ENCODE measurements around the gene CHN1. TPM values are rescaled to one million over a fixed set of nuclear protein-coding genes. Genes with fewer than 3 reads are reported as not detected.
A peak's percentile ranks its signal among the peaks of the same experiment; 100 is the strongest.

Gene CHN1
- total and polyA plus RNA-seq, 2 of the 8 experiments (the other 6 are each of a cell fraction or from before 2014, with no cell fraction given) = 54.0 to 65.7 TPM

GRCh38 chr2:174859563-174860169 is 145.5 kb downstream of the CHN1 start:
- POLR2A ChIA-PET (ENCODE audit: partially characterized antibody) = interaction anchor here (0.6 to 1.3 kb wide), 3 partner anchors 9 to 67 kb away, joined by 3 read pairs; no protein-coding TSS in a partner anchor
- no peak overlapping the region for H3K56ac ChIP-seq (replicated peaks; ENCODE audit: insufficient read length, low read depth, low read length)

More at GRCh38 chr2:174859563-174860169, 145.5 kb downstream of the CHN1 start:
- no peak overlapping the region for H2BK120ac ChIP-seq (replicated peaks; ENCODE audit: low read depth, low read length)
- H4K91ac ChIP-seq (replicated peaks; ENCODE audit: insufficient read length, low read length) = no peak overlapping the region
- no peak overlapping the region for H3K14ac ChIP-seq (ENCODE audit: insufficient read length)
- H3K23me2 ChIP-seq (ENCODE audit: low read depth, low read length) = no peaks in the 10 kb centered on the region
- FAIRE-seq = peak; percentile 78
- no peak overlapping the region for H2BK5ac ChIP-seq (ENCODE audit: low read depth, low read length)
- no peak for DNase-seq (ENCODE audit: low read depth in 1 of 2, low spot score in 2 of 2)
- no peak overlapping the region for H3K4me3 ChIP-seq (ENCODE audit: extremely low read depth in 1 of 4, insufficient read depth in 2 of 4, low read depth in 3 of 4, low read length in 4 of 4)
- no peaks in the 10 kb centered on the region for H3K27me3 ChIP-seq (replicated peaks in 1 of 4; ENCODE audit: control insufficient read depth in 3 of 4, extremely low read depth in 1 of 4, insufficient read depth in 3 of 4, low read length in 3 of 4)
- H3K18ac ChIP-seq (ENCODE audit: extremely low read depth, low read length) = no peak overlapping the region
- no peak overlapping the region for H3K23ac ChIP-seq (ENCODE audit: insufficient read length)
- H2BK20ac ChIP-seq (ENCODE audit: low read length) = no peak overlapping the region
- H2AK5ac ChIP-seq (ENCODE audit: low read depth, low read length) = no peak overlapping the region
- no peaks in the 10 kb centered on the region for H3K9me3 ChIP-seq (ENCODE audit: insufficient read depth in 2 of 2, low read depth in 1 of 2, low read length in 1 of 2)
- H2AFZ ChIP-seq (ENCODE audit: low read length) = no peak overlapping the region
- no peak overlapping the region for H2BK15ac ChIP-seq (ENCODE audit: low read length)
- no peak overlapping the region for H3K4ac ChIP-seq (replicated peaks; ENCODE audit: insufficient read length, low read depth, low read length)
- H3K79me2 ChIP-seq (ENCODE audit: control insufficient read depth in 1 of 2, insufficient read depth in 2 of 2, low read length in 2 of 2) = peaks cover 0 to 13% of the 10 kb centered on the region in 2 experiments; a peak in 2 of 4 replicates
- TF ChIP-seq MAFK (IDR thresholded peaks at IDR 0.05; ENCODE audit: low read depth, low read length) = no peak
- TF ChIP-seq TEAD4 (IDR thresholded peaks at IDR 0.05; ENCODE audit: low read depth, low read length) = no peak
- no peak for TF ChIP-seq E2F6 (IDR thresholded peaks at IDR 0.05)
- no peak for TF ChIP-seq TAF1 (IDR thresholded peaks at IDR 0.05; ENCODE audit: low read depth, low read length)
- TF ChIP-seq CBX8 (IDR thresholded peaks at IDR 0.05; ENCODE audit: borderline replicate concordance, low read depth, low read length) = no peak
- CTCF ChIA-PET (ENCODE audit: partially characterized antibody) = interaction anchor here (0.9 to 1.1 kb wide), 3 partner anchors 12 to 161 kb away, joined by 3 to 4 read pairs (median 3); no protein-coding TSS in a partner anchor
- H3K9ac ChIP-seq (replicated peaks in 1 of 4; ENCODE audit: extremely low read depth in 1 of 4, low read depth in 3 of 4, low read length in 3 of 4) = no peak overlapping the region
- no peak overlapping the region for H4K8ac ChIP-seq (ENCODE audit: extremely low read depth, insufficient read depth, low read length)
- H4K5ac ChIP-seq (ENCODE audit: insufficient read length, low read depth, low read length) = no peak overlapping the region
- H4K20me1 ChIP-seq (replicated peaks in 1 of 2; ENCODE audit: control insufficient read depth in 1 of 2, insufficient read depth in 2 of 2, low read length in 2 of 2) = no peaks in the 10 kb centered on the region
- peaks cover 0 to 5% (median 0%) of the 10 kb centered on the region in 4 experiments; a peak in 1 of 7 replicates for H3K4me1 ChIP-seq (replicated peaks in 1 of 4; ENCODE audit: control insufficient read depth in 3 of 4, insufficient read depth in 4 of 4, low read length in 3 of 4)
- H2BK12ac ChIP-seq (ENCODE audit: low read depth, low read length) = no peak overlapping the region
- no peaks in the 10 kb centered on the region for H3K36me3 ChIP-seq (ENCODE audit: control insufficient read depth in 2 of 4, insufficient read depth in 4 of 4, low read length in 3 of 4)
- H3K4me2 ChIP-seq (ENCODE audit: insufficient read depth in 1 of 2, low read depth in 2 of 2, low read length in 2 of 2) = no peak overlapping the region
- WGBS, 2 experiments (ENCODE audit: extremely low coverage in 1 of 2, insufficient coverage in 1 of 2, insufficient read length in 1 of 2, insufficient replicate concordance in 2 of 2, low coverage in 1 of 2, low lambda C conversion rate in 2 of 2, missing lambda C conversion rate in 1 of 2) = 87% methylated on average over 1 of the region's 1 CpG; no CpG with 5 or more reads in 1 of the 2 experiments
- H3K79me1 ChIP-seq (ENCODE audit: low read depth, low read length) = no peaks in the 10 kb centered on the region
- no peak overlapping the region for H3K27ac ChIP-seq (ENCODE audit: low read depth, low read length)

Measured in H1 (cell line).